HEK293 (cell line): ENCODE results near the gene DCST2.
A peak's percentile ranks its signal among the peaks of the same experiment; 100 is the strongest.

Experiments used
- CTCF ChIA-PET: fragments of 350-600 bp; formaldehyde crosslinking; extraction: SDS; loops from one replicate; lab custom pipeline; 2021; ENCODE audit warnings: antibody characterized with exemption; lab: Yijun Ruan, JAX
- POLR2A ChIA-PET: fragments of 300-600 bp; formaldehyde crosslinking; extraction: SDS; loops from one replicate; lab custom pipeline; 2020; ENCODE audit warnings: antibody characterized with exemption, inconsistent platforms; lab: Yijun Ruan, JAX
- H3K27ac ChIP-seq: fragments of 200-500 bp; sonication (Bioruptor generic); 2 replicates; pipeline ENCODE4 v1.5.1; 2014; ENCODE audit warnings: low read depth, low read length, control low read depth, inconsistent platforms; ENCODE audit errors: extremely low read depth
- H3K36me3 ChIP-seq, 2 experiments: fragments of 200-500 bp in 1 of 2; sonication (Bioruptor generic) in 1 of 2; 1 replicate in 1 of 2; 2 replicates in 1 of 2; pipeline ENCODE4 v1.5.1; 2014 to 2017; ENCODE audit warnings: inconsistent platforms in 2 of 2, low read length in 2 of 2; ENCODE audit not compliant: control insufficient read depth in 2 of 2, insufficient read depth in 1 of 2
- H3K4me1 ChIP-seq: fragments of 200-500 bp; sonication (Bioruptor generic); 2 replicates; pipeline ENCODE4 v1.5.1; 2014; ENCODE audit warnings: mild to moderate bottlenecking, low read length, inconsistent platforms; ENCODE audit not compliant: control insufficient read depth, insufficient read depth
- H3K4me3 ChIP-seq: 2 replicates; pipeline ENCODE4 v1.5.1; 2011; ENCODE audit warnings: low read depth, mild to moderate bottlenecking, control low read depth, low read length, moderate library complexity
- H3K9me3 ChIP-seq: fragments of 200-500 bp; sonication (Bioruptor generic); 2 replicates; pipeline ENCODE4 v1.5.1; 2014; ENCODE audit warnings: low read depth, low read length, inconsistent platforms; ENCODE audit not compliant: control insufficient read depth, insufficient read depth
- GLIS2 ChIP-seq: fragments of 450-650 bp; formaldehyde crosslinking; IDR thresholded peaks from 2 replicates; pipeline ENCODE4 v1.5.1; 2016; ENCODE audit warnings: missing biosample characterization, missing genetic modification characterization
- TCF7L2 ChIP-seq: IDR thresholded peaks from 2 replicates; pipeline ENCODE4 v1.6.1; 2011; ENCODE audit warnings: low read depth, mild to moderate bottlenecking, inconsistent platforms, low read length, moderate library complexity, borderline replicate concordance
- ZBTB17 ChIP-seq: fragments of 450-650 bp; formaldehyde crosslinking; IDR thresholded peaks from 2 replicates; pipeline ENCODE4 v1.5.1; 2016; ENCODE audit warnings: missing biosample characterization, missing genetic modification characterization
- ZEB2 ChIP-seq: fragments of 450-650 bp; formaldehyde crosslinking; IDR thresholded peaks from 2 replicates; pipeline ENCODE4 v1.5.1; 2016; ENCODE audit warnings: missing biosample characterization, missing genetic modification characterization
- ZFP69B ChIP-seq: fragments of 450-650 bp; formaldehyde crosslinking; IDR thresholded peaks from 2 replicates; pipeline ENCODE4 v1.5.1; 2016; ENCODE audit warnings: missing biosample characterization, missing genetic modification characterization
- ZNF121 ChIP-seq: fragments of 450-650 bp; formaldehyde crosslinking; IDR thresholded peaks from 2 replicates; pipeline ENCODE4 v1.5.1; 2016; ENCODE audit warnings: missing biosample characterization, missing genetic modification characterization
- ZNF146 ChIP-seq: fragments of 450-650 bp; formaldehyde crosslinking; IDR thresholded peaks from 2 replicates; pipeline ENCODE4 v1.5.1; 2016; ENCODE audit warnings: missing biosample characterization, missing genetic modification characterization
- ZNF174 ChIP-seq: fragments of 450-650 bp; formaldehyde crosslinking; IDR thresholded peaks from 2 replicates; pipeline ENCODE4 v1.5.0; 2017; ENCODE audit warnings: missing biosample characterization, mild to moderate bottlenecking, missing genetic modification characterization
- ZNF366 ChIP-seq: fragments of 450-650 bp; formaldehyde crosslinking; conservative IDR thresholded peaks from 2 replicates; pipeline ENCODE4 v1.5.1; 2016; ENCODE audit warnings: missing biosample characterization, missing genetic modification characterization
- ZNF433 ChIP-seq: fragments of 450-650 bp; formaldehyde crosslinking; IDR thresholded peaks from 2 replicates; pipeline ENCODE4 v1.5.1; 2016; ENCODE audit warnings: missing biosample characterization, missing genetic modification characterization, low read depth
- ZNF530 ChIP-seq: fragments of 450-650 bp; formaldehyde crosslinking; IDR thresholded peaks from 2 replicates; pipeline ENCODE4 v1.5.1; 2016; ENCODE audit warnings: low read depth, missing biosample characterization, missing genetic modification characterization
- ZNF585B ChIP-seq: fragments of 450-650 bp; formaldehyde crosslinking; IDR thresholded peaks from 2 replicates; pipeline ENCODE4 v1.5.1; 2016; ENCODE audit warnings: missing biosample characterization, missing genetic modification characterization
- ZNF596 ChIP-seq: fragments of 450-650 bp; IDR thresholded peaks from 2 replicates; pipeline ENCODE4 v1.5.0; 2018; ENCODE audit warnings: missing biosample characterization, mild to moderate bottlenecking, missing genetic modification characterization, moderate library complexity
- ZNF624 ChIP-seq: fragments of 450-650 bp; formaldehyde crosslinking; IDR thresholded peaks from 2 replicates; pipeline ENCODE4 v1.5.1; 2017; ENCODE audit warnings: missing biosample characterization, missing genetic modification characterization
- ZNF658 ChIP-seq: fragments of 450-650 bp; formaldehyde crosslinking; IDR thresholded peaks from 2 replicates; pipeline ENCODE4; 2016; ENCODE audit warnings: missing biosample characterization, missing genetic modification characterization
- ZNF660 ChIP-seq: fragments of 450-650 bp; IDR thresholded peaks from 2 replicates; pipeline ENCODE4 v1.5.1; 2018; ENCODE audit warnings: missing biosample characterization, mild to moderate bottlenecking, missing genetic modification characterization
- ZNF785 ChIP-seq: fragments of 450-650 bp; formaldehyde crosslinking; IDR thresholded peaks from 2 replicates; pipeline ENCODE4 v1.5.1; 2016; ENCODE audit warnings: missing biosample characterization, missing genetic modification characterization
- TF ChIP-seq, protein P1 (sequence below): fragments of 450-650 bp; formaldehyde crosslinking; IDR thresholded peaks from 2 replicates; pipeline ENCODE4 v1.5.1; 2016; ENCODE audit warnings: missing biosample characterization, missing genetic modification characterization, low read depth
- TF ChIP-seq, protein P2 (sequence below): fragments of 450-650 bp; formaldehyde crosslinking; IDR thresholded peaks from 2 replicates; pipeline ENCODE4 v1.5.1; 2016; ENCODE audit warnings: missing biosample characterization, missing genetic modification characterization
- TF ChIP-seq, protein P3 (sequence below): fragments of 450-650 bp; IDR thresholded peaks from 2 replicates; pipeline ENCODE4 v1.5.1; 2018; ENCODE audit warnings: missing biosample characterization, mild to moderate bottlenecking, missing genetic modification characterization
- TF ChIP-seq, protein P4 (sequence below): fragments of 450-650 bp; IDR thresholded peaks from 2 replicates; pipeline ENCODE4 v1.5.1; 2018; ENCODE audit warnings: missing biosample characterization, missing genetic modification characterization
- TF ChIP-seq, protein P5 (sequence below): fragments of 450-650 bp; formaldehyde crosslinking; IDR thresholded peaks from 2 replicates; pipeline ENCODE4 v1.5.1; 2016; ENCODE audit warnings: missing biosample characterization, missing genetic modification characterization

DCST2 gene

DNA sequence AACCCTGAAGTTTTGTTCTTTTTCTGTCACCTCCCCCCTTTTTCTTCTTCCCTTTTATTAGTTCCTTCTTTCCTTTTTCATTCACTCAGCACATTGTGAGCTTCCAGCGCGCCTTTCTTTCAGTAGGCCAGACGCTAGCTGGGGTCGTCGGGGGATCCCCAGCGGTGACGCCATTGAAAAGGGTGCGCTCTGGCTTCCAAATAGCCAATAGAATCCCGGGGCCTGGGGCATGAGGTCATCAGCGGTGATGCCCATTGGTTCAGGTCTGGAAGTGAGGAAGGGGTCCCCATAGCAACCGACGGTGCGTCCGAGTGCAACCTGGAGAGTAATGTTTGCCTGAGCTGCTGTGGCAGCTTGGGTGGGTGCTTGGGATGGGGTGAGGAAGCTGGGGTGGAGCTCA is 38.1 kb upstream of the DCST2 start:
- TF ChIP-seq TCF7L2, result no peak
- TF ChIP-seq, protein P1, sequence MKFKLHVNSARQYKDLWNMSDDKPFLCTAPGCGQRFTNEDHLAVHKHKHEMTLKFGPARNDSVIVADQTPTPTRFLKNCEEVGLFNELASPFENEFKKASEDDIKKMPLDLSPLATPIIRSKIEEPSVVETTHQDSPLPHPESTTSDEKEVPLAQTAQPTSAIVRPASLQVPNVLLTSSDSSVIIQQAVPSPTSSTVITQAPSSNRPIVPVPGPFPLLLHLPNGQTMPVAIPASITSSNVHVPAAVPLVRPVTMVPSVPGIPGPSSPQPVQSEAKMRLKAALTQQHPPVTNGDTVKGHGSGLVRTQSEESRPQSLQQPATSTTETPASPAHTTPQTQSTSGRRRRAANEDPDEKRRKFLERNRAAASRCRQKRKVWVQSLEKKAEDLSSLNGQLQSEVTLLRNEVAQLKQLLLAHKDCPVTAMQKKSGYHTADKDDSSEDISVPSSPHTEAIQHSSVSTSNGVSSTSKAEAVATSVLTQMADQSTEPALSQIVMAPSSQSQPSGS (tag by site-specific recombination), result peak; percentile 63
- peak; percentile 37; the same call in 1 of the 2 replicates for TF ChIP-seq ZNF366 (tag by site-specific recombination)
- Histone ChIP-seq H3K4me3 (no peak overlapping the region), H3K9me3 (no peaks in the 10 kb centered on the region), H3K27ac (no peak overlapping the region), H3K36me3 (peaks cover 0 to 5% of the 10 kb centered on the region in 2 experiments; a peak in 1 of 3 replicates), H3K4me1 (peaks cover 5% of the 10 kb centered on the region; the same call in 1 of the 2 replicates)
- ChIA-PET CTCF (interaction anchor here (0.6 to 8.0 kb wide), 3 partner anchors 13 to 1414 kb away, joined by 4 to 66 read pairs (median 7); no protein-coding TSS in a partner anchor), POLR2A (interaction anchor here (0.7 to 2.3 kb wide), 2 partner anchors 21 to 219 kb away, joined by 3 to 6 read pairs; partner anchors contain the start of gene ADAM15)

DNA sequence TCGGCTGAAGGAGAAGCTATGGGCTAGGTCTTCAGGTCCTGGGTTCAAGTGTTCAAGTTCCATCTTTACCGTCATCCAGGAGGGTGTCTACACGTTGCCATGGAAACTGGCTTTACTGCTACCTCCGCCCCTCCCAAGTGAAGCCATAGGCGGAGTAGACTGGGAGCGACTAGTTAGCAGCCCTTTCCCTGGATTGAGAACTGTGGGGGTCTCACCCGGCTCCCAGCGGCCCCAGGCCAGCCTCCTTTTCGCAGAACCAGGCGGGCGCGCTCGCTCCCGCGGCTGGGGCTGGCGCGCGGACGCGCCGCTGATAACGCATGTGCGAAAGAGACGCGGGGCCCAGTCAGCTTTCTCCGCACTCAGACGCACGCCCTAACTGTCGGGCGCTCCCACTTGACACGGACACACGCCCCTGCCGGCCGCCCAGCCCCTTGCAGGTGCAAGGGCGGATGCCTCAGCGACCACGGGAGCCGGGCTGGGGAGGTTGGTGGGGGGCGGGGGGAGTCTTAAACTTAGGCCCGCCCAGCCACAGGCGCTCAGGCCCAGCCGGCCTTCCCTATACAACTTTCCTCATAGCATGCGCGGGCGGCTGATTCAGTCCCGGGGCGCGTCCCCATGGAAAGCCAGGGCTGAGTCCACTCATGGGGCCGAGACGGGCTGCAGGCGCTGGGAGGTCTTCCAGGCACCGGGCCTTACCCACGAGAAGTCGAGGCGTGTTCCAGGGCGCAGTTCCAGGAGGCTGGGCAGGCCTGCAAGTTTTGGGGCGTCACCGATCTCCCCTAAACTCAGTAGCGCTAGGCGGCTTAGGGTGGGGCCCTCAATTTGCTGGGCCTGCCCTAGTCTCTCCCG is 37.4 kb upstream of the DCST2 start:
- Histone ChIP-seq H3K27ac (no peak overlapping the region; the same call in 1 of the 2 replicates), H3K36me3 (peaks cover 0 to 5% of the 10 kb centered on the region in 2 experiments; a peak in 1 of 3 replicates), H3K4me1 (peaks cover 5% of the 10 kb centered on the region; the same call in 1 of the 2 replicates), H3K4me3 (peak overlapping the region; percentile 0; the same call in 1 of the 2 replicates), H3K9me3 (no peaks in the 10 kb centered on the region)
- POLR2A ChIA-PET, result interaction anchor here (0.6 kb wide), 1 partner anchor 10 kb away, joined by 3 read pairs; no protein-coding TSS in a partner anchor
- CTCF ChIA-PET, result interaction anchor here (0.7 to 8.0 kb wide), 4 partner anchors 10 to 102 kb away, joined by 3 to 66 read pairs (median 8); partner anchors contain the start of gene KRTCAP2
- TF ChIP-seq ZNF174 (tag by site-specific recombination) (no peak), ZEB2 (tag by site-specific recombination) (peak; percentile 56), GLIS2 (tag by site-specific recombination) (peak; percentile 74), ZNF146 (tag by site-specific recombination) (no peak), ZNF660 (no peak), ZNF624 (tag by site-specific recombination) (no peak), ZNF121 (tag by site-specific recombination) (peak; percentile 81), ZNF658 (no peak), ZNF585B (tag by site-specific recombination) (no peak), ZNF433 (no peak), ZNF785 (tag by site-specific recombination) (no peak), ZFP69B (tag by site-specific recombination) (peak; percentile 64; the same call in 1 of the 2 replicates), ZNF530 (no peak), ZBTB17 (tag by site-specific recombination) (peak; percentile 51; the same call in 1 of the 2 replicates), ZNF596 (tag by site-specific recombination) (no peak)
- TF ChIP-seq, protein P2, sequence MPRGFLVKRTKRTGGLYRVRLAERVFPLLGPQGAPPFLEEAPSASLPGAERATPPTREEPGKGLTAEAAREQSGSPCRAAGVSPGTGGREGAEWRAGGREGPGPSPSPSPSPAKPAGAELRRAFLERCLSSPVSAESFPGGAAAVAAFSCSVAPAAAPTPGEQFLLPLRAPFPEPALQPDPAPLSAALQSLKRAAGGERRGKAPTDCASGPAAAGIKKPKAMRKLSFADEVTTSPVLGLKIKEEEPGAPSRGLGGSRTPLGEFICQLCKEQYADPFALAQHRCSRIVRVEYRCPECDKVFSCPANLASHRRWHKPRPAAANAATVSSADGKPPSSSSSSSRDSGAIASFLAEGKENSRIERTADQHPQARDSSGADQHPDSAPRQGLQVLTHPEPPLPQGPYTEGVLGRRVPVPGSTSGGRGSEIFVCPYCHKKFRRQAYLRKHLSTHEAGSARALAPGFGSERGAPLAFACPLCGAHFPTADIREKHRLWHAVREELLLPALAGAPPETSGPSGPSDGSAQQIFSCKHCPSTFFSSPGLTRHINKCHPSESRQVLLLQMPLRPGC (tag by site-specific recombination), result no peak
- TF ChIP-seq, protein P1 (tag by site-specific recombination), result no peak
- TF ChIP-seq, protein P3, sequence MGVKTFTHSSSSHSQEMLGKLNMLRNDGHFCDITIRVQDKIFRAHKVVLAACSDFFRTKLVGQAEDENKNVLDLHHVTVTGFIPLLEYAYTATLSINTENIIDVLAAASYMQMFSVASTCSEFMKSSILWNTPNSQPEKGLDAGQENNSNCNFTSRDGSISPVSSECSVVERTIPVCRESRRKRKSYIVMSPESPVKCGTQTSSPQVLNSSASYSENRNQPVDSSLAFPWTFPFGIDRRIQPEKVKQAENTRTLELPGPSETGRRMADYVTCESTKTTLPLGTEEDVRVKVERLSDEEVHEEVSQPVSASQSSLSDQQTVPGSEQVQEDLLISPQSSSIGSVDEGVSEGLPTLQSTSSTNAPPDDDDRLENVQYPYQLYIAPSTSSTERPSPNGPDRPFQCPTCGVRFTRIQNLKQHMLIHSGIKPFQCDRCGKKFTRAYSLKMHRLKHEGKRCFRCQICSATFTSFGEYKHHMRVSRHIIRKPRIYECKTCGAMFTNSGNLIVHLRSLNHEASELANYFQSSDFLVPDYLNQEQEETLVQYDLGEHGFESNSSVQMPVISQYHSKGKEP (tag by site-specific recombination), result no peak
- TF ChIP-seq, protein P4, sequence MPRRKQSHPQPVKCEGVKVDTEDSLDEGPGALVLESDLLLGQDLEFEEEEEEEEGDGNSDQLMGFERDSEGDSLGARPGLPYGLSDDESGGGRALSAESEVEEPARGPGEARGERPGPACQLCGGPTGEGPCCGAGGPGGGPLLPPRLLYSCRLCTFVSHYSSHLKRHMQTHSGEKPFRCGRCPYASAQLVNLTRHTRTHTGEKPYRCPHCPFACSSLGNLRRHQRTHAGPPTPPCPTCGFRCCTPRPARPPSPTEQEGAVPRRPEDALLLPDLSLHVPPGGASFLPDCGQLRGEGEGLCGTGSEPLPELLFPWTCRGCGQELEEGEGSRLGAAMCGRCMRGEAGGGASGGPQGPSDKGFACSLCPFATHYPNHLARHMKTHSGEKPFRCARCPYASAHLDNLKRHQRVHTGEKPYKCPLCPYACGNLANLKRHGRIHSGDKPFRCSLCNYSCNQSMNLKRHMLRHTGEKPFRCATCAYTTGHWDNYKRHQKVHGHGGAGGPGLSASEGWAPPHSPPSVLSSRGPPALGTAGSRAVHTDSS, result no peak
- TF ChIP-seq, protein P5, sequence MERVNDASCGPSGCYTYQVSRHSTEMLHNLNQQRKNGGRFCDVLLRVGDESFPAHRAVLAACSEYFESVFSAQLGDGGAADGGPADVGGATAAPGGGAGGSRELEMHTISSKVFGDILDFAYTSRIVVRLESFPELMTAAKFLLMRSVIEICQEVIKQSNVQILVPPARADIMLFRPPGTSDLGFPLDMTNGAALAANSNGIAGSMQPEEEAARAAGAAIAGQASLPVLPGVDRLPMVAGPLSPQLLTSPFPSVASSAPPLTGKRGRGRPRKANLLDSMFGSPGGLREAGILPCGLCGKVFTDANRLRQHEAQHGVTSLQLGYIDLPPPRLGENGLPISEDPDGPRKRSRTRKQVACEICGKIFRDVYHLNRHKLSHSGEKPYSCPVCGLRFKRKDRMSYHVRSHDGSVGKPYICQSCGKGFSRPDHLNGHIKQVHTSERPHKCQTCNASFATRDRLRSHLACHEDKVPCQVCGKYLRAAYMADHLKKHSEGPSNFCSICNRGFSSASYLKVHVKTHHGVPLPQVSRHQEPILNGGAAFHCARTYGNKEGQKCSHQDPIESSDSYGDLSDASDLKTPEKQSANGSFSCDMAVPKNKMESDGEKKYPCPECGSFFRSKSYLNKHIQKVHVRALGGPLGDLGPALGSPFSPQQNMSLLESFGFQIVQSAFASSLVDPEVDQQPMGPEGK (tag by site-specific recombination), result peak; percentile 67; the same call in 1 of the 2 replicates
